NCI-H2227 (cell line): ENCODE data around the gene KLHL9.
A peak's percentile ranks its signal among the peaks of the same experiment; 100 is the strongest.
"Not testable (repeated sequence)": the region's sequence is repeated elsewhere in the genome, so short reads cannot be mapped to it uniquely, and the experiment has no call there.

Source experiments
- DNase-seq: peaks from one replicate; lab custom pipeline; 2025; ENCODE audit not compliant: unreplicated experiment; lab: John Stamatoyannopoulos, UW

The KLHL9 gene, protein sequence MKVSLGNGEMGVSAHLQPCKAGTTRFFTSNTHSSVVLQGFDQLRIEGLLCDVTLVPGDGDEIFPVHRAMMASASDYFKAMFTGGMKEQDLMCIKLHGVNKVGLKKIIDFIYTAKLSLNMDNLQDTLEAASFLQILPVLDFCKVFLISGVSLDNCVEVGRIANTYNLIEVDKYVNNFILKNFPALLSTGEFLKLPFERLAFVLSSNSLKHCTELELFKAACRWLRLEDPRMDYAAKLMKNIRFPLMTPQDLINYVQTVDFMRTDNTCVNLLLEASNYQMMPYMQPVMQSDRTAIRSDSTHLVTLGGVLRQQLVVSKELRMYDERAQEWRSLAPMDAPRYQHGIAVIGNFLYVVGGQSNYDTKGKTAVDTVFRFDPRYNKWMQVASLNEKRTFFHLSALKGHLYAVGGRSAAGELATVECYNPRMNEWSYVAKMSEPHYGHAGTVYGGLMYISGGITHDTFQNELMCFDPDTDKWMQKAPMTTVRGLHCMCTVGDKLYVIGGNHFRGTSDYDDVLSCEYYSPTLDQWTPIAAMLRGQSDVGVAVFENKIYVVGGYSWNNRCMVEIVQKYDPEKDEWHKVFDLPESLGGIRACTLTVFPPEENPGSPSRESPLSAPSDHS

DNA sequence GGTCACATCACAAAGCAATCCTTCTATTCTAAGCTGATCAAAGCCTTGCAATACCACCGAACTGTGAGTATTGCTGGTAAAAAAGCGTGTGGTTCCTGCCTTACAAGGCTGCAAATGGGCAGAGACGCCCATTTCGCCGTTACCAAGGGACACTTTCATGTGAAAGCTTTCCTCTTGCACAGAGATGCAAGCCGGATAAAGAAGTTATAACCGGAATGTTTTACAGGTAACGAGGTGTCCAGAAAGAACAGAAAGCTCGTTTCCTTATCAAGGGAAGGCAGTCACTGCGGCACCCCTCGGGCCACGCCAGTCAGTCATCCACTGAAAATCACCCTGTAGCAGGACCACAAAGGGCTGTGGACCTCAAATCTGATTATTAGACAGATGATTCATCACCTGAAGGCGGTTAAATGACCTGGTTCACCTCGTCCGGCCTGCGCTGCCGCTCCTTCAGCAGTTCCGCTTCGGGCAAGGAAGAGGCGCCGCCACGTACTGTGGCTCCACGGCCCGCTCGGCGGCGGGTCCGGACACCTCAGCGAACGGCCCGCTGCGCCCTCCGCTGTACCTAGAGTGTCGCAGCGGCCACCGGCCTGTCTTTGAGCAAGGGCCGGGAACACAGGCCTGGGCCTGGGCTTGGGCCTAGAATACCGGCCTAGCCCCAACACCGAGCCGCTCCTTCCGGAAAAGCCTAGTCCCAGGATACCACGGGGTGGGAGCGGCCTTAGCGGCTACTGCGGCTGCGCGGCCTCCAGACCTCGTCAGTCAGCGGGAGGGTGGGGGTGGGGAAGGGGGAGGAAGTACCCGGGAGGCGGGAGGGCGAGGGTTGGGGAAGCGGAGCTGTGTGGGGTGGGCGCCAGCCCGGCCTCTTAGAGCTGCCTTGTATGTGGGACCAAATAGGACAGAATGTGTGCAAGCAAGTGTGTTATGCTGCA lies at the start of gene KLHL9:
KLHL9 (minus strand) TSS at position 704 of the 932 bp plus-strand sequence; CDS start at position 159, 545 bp downstream.
- peak; percentile 94 for DNase-seq

DNA sequence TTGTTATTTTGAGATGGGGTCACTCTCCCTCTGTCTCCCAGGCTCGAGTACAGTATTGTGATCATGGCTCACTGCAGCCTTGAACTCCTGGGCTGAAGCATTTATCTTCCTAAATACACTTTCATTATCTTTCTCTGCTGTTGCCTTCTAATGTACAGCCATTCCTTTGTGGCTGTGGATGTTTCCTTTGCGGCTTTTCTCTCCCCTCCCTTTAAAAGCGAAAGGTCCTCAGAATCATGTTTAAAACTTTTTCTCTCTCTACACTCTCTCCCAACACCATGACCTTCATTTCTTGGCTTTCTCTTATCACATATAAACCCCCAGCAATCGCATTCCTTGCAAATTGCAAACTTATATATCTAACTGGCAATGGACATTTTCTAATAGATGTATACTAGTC lies 48.4 kb upstream of the KLHL9 start:
- no peak for DNase-seq

DNA sequence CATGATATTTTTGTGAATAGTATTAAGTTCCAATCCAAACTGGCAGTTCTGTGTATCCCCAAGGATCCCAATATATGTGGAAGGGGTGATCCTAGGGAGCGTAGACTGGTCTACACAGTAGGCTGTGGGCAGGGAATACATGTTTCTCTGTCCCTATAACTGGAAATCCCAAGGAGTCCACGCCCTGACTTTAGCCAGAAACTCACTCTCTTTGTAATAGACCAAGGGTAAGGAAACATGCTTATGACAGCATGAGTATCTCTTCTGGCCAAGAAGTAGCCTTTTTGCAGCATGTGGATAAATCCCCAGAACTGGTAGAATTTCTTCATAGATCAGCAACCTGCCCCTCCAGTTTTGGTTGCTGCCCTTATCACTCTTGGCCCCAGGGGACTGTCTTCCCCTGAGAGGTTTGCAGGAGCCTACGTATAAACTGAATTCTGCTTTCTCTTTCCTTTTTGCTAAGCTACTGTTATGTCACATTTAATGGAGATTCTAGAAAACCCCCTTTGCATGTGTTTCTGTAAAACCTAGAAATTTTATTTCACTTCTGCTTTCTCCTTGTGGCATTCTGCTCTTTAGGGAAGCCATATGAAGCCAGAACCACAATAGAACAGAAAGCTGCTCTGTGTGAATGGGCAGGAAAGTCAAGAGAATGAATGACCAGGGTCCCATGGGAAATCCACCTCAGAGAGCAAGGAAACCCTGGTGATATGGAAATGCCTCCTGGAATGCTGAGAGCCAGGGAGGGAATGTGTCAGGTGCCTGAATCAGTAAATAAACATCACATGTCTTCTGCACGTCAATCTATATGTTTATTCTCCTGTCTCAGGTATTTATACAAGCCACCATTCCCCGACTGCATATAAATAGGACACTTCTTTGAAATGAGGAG lies 46.5 kb upstream of the KLHL9 start:
- no peak for DNase-seq

DNA sequence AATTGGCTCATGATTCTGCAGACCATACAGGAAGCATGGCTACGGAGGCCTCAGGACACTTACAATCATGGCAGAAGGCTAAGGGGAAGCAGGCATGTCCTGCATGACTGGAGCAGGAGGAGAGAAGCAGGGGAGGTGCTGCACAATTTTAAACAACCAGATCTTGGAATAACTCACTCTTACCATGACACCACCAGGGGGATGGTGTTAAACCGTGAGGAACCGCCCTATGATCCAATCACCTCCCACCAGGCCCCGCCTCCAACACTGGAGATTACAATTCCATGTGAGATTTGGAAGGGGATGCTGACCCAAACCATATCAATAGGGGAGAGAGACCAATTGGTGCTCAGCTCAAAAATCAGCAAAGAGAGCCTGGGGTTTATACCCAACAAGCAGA lies 36.3 kb upstream of the KLHL9 start:
- not testable (repeated sequence) for DNase-seq

DNA sequence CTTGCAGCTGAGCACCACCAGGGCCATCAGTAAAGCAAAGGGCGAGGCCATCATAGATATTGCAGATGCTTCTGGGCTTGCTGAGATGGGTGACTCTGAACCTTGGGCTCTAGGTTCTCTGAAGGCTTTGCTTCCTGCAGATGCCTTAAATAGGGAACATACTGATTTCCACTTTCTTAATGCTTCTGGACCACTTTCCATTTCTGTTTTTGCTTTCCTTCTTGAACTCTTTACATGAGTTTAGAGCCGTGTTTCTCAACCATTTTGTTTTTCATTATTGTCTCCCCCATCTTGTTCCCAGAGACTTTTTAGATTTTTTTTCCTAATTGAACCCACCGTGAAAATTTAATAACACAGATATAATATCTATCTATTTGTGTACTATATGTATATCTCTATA lies 32.8 kb upstream of the KLHL9 start, which contains the start of gene IFNA13:
IFNA13 (minus strand) TSS at position 101 of the 400 bp plus-strand sequence; CDS start at position 54, 47 bp downstream.
- no peak for DNase-seq

DNA sequence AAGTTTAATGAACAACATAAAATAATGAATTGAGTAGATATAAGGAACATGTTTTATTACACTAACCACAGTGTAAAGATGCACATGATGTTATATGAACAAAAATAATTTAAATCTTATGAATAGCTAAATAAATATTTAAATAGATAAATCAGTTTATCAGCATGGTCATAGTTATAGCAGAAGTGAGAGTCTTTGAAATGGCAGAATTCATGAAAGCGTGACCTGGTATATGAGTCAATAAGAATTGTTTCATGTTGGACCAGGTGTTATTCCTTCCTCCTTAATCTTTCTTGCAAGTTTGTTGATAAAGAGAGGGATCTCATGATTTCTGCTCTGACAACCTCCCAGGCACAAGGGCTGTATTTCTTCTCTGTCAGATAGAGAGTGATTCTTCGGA lies 32.0 kb upstream of the KLHL9 start:
- not testable (repeated sequence) for DNase-seq

DNA sequence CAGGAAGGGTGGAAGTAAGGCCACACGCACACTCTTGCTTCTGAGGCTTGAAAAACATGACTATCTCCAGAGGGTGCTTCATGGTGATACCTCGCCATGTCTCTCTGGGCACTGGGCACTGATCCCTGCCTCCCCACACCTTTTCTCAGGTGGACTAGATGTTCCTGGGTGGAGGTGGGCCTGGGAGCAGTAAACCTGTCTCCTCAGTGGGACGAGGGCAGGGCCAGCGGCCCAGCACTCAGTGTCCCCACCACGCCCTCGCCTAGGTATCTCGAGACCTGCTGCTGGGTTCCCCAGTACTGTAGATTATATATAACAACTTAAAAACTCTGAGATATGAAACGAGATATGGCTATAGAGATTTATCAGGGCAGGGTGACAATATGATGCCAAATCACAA lies 27.1 kb upstream of the KLHL9 start:
- no peak for DNase-seq

DNA sequence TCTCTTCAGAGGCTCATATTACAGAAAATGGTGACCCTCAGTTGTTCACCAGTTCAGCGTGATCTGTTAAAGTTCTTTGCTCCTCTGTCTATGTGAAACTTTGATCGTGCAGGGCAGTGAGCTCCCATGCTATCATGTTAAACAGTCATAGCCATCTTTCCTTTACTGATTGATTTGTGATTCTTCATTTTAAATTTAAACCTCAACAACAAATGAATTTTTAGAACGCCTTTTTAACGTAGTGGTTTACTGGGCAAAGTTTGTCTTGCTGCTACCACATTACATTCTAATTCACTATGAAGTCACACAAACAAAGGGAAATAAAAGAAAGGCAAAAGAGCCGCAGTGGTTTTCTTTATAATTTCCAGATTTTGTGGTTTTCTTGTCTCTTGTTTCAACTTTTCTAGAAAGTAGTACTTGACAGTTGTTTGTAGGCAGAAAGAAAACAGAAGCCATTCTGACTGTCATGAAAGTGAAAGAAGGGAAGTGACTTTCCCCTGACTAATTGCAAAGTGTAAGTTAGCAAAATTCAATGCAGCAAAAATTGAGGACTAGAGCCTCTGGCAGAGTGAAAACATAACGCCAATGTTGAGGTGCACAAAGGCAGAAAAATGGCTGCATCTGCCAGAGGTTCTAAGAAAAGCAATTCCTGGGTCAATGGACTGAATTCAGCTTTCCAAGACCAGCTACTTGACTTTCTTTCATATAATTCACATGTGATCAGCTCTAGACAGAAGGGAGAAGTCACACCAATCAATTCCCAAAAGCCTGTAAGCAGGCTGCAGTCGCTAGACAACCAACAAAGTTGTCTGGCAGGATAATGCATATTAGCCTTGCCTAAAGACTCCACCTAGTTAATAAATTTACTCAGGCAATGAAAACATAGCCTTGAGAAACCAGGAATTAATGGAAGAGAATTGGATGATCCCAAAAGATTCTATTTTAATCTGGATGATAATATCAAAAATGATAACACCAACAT lies 22.6 kb upstream of the KLHL9 start:
- no peak for DNase-seq

DNA sequence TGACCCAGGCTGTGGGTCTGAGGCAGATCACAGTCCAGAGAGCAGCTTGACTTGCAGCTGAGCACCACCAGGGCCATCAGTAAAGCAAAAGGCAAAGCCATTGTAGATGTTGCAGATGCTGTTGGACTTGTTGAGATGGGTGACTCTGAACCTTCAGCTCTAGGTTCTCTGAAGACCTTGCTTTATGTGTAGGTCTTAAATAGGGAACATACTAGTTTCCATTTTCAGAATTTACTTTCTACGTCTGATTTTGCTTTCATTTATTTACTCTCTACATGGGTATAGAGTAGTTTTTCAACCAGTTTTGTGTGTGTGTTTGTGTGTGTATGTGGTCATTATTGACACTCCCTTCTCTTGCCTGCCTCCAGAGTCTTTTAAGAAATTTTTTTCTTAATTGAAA lies 15.6 kb upstream of the KLHL9 start, which contains the start of gene IFNA6:
IFNA6 (minus strand) TSS at position 101 of the 400 bp plus-strand sequence; CDS start at position 101, 0 bp downstream.
- no peak for DNase-seq

DNA sequence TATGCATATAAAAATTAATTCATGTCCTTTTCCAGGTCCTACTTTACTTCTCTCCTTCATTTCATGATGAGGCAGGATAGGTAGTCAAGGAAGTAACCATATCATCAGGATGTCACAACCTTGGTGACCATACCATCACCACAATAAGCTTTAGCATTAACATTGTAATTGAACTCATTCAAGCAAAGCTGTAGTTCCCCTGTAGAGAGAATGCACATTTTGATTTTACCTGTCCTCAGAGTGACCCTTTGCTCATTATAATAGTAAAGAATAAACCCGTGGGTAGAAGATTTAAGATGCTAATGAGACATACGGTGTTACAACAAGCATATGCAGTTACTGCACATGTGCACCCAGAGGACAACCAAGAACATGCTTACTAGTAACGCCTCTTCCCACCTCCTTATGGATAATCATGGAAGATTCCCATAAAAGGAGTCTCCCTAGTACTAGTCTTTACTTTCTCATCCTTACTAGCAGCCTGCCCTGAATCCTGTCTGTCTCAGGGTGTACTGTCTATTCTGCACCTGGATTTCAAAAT lies 13.3 kb upstream of the KLHL9 start:
- DNase-seq, result no peak

DNA sequence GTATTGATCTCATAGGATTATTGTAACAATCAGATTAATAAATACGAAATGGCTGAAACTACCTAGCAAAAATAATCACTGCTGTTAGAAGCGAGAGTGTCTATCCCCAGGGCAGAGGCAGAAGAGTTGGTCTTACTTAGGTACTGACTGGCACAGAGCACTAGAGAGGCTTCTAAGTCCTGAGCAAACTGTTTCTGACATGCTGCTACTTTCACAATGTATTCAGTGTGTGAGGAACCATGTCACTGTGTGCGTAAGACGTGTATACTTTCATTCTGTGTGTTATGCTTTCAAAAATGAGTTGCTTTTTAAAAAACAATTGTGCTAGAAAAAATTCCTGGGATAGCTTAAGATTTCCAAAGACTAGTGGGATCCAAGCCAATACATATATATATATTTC lies 5.5 kb upstream of the KLHL9 start:
- DNase-seq, result no peak

DNA sequence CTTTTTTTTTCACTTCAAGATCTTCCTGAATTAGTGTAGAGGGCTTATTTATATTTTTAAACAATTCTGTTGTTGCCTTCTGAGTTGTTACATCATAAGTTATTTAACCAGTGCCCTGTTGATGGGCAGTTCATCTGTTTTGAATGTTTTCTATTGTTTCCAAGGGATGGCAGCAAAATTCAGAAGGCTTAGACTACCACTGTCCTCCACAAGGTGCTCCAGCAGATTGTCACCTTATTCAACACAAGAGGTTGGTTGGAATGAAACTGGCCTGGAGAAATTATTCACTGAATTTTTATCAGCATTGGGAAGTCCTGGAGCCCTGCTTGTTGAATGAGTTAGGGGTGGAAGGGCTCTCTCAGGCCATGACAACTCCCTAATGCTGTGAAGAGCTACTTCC lies 1.3 kb upstream of the KLHL9 start:
- DNase-seq, result peak; percentile 7

DNA sequence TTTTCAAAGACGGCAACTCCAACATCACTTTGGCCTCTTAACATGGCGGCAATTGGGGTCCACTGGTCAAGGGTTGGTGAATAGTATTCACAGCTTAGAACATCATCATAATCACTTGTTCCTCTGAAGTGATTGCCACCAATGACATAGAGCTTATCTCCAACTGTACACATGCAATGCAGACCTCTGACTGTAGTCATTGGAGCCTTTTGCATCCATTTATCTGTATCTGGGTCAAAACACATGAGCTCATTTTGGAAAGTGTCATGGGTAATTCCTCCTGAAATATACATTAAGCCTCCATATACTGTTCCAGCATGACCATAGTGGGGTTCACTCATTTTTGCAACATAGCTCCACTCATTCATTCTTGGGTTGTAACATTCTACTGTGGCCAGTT lies 2.0 kb downstream of the KLHL9 start:
- DNase-seq, result no peak

DNA sequence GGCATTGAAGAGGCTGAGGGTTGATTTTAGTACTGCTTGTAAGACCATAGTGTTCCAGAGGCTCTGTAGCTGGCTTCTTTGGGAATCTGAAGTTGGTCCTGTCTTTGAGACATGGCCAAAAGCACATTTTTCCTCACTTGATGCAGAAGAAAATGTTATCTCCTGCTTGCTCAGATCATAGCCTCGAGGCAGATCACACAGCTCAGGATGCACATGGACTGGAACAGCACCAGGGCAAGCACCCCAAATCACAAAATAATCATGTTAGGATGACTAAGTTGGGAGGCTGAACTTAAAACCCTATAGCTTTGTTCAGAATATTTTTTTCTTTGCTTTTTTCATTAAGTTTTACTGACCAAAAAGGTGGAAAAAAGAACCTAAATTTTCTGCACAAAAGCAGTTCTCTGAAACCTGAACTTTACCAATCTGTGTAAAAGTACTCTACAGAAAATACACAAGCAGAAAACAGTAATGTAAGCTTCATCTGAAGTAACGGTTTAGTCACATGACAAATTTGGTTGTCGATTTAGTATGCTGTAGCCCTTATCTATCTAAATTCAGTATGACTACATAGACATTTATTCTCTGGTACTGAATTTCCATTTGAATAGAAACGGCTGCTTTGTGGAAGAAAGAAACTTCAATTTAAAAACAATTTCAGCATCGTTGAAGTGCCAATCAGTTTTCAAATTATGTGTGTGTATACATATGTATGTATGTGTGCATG lies 3.4 kb downstream of the KLHL9 start:
- no peak for DNase-seq

DNA sequence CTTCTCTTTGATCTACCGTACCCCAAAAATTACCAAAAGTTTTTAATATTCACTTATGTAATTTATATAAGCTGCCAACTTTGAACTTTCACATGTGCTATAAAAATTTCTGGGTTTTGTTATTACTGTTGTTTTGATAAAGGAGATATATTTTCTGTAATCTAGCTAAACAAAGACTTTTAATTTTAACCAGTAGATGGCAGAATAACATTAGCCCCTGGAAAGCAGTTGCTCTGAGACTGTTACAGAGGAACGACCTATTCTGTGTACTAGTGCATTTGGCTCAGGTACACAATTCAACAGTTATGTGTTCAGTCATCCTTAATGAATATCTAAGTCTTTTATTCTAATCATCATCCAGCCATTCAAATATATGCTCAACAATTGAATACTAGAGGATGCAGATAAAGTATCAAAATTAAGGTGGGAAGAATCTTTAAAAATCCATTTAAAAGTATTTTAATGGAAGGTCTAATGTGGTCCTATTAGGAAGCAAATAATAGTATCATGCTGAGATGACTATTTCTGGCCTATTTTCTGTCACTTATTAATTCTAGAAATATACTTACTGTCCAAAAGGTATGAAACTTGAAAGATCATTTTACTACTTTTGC lies 8.6 kb downstream of the KLHL9 start:
- peak; percentile 65 for DNase-seq

DNA sequence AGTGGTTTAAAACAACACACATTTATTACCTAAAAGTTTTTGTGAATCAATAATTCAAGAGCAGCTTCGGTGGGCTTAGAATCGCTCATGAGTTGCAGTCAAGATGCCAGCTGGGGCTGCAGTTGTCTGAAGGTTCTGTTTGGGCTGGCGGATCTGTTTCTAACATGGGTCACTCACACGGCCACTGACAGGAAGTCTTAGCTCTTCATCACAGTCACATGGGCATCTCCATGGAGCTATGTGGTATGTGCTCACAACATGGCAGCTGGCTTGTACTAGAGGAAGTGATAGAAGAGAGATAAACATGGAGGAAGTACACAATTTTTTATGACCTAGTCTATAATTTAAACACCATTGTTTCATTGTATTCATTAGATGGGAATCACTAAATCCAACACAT lies 11.2 kb downstream of the KLHL9 start:
- DNase-seq, result no peak

DNA sequence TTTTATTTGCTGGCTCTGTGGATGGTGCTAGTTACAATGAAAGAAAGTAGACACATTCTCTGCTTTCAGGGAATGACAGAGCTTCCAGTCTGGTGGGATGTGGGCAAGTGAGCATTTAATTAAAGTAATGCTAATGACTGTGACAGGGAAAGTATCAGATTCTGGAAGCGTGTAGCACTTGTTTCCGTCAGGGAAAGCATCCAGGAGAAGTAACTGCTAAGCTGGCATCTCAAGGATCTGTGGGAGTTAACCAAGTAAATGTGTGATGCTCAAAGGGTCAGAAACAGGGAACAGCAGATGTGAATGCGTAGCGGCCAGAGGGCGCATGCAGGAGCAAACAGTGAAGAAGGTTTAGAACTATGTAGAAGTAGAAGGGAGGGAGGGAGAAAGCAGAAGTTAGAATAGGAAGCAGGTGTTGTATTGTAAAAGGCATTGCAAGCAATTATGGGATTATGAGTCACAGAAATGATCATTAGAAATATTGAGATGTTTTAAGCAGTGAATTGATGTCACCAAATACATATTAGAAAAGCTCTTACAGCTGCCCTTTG lies 12.2 kb downstream of the KLHL9 start:
- no peak for DNase-seq
